NCI-H2196 treated with DMSO at 0.1 percent for 48 hours (cell line): Measurements from ENCODE around the gene CPED1.
"Not testable (repeated sequence)": the region's sequence is repeated elsewhere in the genome, so short reads cannot be mapped to it uniquely, and the experiment has no call there.

Experiments used
- DNase-seq: peaks from one replicate; lab custom pipeline; 2025; ENCODE audit not compliant: unreplicated experiment; lab: John Stamatoyannopoulos, UW

Gene CPED1

GRCh38 chr7:121016966-121017365 lies 28.5 kb downstream of the CPED1 start:
- no peak for DNase-seq

- DNase-seq = no peak
Observed at GRCh38 chr7:121017586-121017985, 29.1 kb downstream of the CPED1 start.

DNA sequence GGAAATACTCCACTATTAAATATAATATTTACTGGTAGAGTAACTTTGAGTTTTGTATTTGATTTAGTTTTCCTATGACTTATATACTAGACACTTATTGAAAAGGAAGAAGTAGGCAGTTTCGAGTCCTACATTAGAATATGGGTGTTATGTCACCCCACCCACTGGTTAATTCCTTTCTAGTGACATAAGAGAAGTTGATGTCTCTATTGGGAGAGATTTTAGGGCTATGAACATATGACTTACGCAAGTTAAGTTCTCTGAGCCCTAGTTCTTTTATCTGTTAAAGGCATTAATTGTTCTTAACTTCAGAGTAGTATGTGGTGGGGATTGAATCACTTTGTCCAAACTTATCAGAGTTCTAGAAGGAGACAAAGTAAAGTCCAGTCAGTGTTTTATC lies 30.5 kb downstream of the CPED1 start:
- no peak for DNase-seq

DNA sequence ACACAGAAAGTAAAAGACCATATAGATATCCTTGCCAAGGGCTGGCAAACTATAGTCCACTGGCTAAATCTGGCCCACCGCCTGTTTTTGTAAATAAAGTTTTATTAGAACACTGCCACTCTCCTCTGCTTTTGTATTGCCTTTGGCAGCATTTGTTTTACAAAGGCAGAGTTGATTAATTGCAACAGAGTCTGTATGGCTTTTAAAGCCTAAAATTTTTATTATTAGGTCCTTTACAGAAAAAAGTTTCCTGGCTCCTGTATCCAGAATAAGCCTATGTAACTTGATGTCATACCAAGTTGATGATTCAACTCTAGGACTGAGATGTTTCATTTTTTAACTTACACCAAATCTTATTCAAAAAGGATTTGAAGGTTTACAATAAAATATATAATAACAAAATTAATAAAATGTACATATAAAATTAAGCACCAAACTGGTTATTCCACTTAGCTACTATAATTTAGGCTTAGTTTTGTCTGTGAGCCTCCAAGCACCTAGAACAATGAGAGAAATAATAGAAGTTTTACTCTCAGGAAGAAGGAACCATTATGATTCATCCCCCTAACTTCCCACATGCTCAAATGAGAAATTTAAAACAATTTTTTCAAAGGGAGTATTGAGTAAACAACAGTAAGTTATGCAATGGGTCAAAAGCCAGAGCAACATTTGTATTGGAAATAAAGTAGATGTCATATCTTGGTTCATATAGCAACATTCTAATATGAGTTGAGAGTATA lies 31.9 kb downstream of the CPED1 start:
- DNase-seq = no peak

DNA sequence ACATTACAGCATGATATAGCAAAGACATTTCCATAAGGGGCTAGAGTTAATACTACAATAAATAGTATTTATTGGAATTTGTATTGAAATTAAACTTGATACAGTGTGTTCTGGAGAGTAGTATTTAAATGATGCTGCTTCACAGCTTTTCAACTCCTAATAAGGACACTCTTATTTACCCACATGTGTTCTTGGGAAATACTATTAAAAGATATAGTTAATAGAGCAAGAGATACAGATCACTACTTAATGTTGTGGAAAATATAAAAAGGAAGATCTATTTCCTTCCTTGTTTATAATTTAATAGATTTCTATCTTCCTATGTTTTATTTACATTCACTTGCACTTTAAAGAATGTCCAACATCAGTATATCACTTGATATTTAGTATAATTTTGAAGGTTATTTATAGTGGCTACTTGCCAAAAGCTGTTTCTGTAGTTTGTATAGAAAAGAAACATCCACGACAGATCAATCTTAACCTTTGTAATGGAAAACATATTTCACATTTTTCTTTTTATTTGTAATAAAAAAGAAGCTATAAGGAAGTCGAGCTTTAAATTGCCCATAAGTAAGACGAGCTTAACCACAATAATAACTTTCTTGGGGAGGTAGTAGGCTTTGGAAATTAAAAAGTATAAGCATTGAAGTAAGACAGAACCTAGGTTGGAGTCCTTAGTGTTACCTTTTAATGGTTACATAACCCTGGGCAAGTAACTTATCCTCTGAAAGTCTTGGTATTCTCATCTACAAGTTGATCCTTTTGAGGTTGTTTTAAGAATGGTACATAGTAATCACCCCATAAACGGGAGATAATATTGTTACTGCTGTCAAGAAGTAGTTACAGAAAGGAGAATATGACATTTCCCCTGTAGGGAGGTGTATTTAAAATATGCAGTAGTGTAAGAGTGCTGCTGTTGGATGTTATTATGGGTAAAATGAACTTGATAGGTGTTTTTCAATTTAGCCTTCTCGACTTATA lies 32.8 kb downstream of the CPED1 start:
- DNase-seq = no peak

DNA sequence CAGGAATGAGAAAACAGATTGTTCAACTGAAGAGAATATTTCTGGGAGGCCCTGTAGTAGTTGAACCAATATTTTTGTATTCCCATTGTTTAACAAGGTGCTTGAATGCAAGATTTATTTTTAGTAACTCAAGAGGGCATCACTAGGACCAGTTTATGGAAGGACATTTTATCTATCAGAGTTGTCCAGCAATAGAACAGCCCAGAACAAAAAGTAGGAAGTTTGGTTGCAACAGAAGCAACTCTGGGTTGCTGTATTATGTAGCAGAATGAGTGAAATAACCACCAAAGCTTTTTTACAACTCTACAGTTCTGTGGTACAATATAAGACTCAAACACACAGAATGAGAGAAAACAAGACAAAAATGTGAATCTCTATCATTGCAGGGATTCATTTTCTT lies 34.7 kb downstream of the CPED1 start:
- no peak for DNase-seq

- DNase-seq = no peak
Observed at GRCh38 chr7:121023683-121024511, 35.4 kb downstream of the CPED1 start.

DNA sequence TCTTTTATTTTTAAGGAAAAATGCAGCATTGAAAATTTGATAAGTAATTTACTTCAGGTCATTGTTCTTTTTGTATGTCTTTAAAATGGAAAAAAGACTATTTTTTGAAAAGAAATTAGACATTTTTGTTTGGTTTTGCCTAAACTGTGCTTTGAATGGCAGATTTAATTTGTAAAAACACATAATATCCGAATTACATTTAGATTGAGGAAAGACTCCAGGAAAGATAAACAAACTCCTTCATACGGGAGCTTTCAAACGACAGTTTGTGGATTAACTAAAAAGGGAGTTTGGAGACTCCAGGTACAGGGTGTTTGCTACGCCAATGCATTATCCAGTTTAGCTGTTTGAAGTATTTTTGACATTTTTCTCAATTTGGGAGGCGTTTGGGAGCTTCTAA lies 36.1 kb downstream of the CPED1 start:
- no peak for DNase-seq

DNA sequence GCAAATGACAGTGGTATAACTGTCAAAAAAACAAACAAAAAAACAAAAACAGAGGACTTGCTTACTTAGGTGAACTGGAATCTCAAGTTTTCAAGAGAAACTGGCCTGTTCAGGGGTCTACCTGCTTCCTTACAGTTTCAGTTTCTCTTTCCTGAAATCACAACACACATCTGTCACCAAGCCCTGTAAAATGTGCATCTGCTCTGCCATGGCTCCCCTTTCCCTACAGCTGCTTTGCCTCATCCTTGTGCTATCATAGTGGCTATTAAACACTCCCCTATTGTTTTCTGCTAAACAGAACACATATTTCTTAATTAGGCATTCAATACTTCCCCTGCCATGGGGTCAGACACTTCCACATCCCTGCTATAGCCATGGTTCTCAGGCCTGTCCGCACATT lies 37.6 kb downstream of the CPED1 start:
- DNase-seq = no peak

DNA sequence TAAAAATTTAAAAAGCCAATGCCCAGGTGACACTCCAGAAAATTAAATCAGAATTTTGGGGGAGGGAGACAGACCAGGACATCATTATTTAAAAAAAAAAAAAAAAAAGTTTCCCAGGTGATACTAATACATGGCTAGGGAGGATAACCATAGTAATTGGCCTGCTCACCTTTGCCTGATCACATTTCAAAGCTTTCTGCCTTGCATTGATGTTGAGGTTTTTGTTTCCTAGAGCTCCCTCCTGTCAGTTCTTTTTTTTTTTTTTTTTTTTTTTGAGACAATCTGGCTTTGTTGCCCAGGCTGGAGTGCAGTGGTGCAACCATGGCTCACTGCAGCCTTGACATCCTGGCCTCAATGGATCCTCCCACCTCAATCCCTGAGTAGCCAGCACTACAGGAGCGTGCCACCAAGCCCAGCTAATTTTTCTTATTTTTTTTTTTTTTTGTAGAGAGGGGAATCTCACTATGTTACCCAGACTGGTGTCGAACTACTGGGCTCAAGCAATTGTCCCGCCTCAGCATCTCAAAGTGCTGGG lies 38.1 kb downstream of the CPED1 start:
- no peak for DNase-seq

GRCh38 chr7:121027761-121028669 lies 39.5 kb downstream of the CPED1 start:
- DNase-seq = no peak

- DNase-seq = no peak
Observed at GRCh38 chr7:121029302-121029701, 40.8 kb downstream of the CPED1 start.

GRCh38 chr7:121030308-121030707 lies 41.8 kb downstream of the CPED1 start:
- DNase-seq = no peak

- no peak for DNase-seq
Observed at GRCh38 chr7:121032645-121033460, 44.3 kb downstream of the CPED1 start.

DNA sequence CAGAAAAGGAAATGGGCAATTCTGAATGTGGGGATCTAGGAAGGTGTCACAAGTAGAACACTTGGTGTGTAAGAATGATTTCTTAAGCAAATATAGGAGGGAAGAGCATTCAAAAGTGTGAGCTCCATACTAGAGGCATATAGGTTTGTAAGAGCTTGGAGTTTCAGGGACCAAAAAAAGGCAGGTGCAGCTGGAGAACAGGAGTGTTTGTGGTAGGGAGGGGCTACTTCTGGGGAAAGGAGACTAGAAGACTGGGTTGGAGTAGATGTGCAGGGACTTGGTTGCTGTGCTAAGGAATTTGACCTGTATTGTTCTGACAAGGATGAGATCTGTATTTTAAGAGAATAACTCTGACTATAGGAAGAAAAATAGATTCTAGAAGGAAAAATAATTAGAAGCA lies 46.4 kb downstream of the CPED1 start:
- no peak for DNase-seq

DNA sequence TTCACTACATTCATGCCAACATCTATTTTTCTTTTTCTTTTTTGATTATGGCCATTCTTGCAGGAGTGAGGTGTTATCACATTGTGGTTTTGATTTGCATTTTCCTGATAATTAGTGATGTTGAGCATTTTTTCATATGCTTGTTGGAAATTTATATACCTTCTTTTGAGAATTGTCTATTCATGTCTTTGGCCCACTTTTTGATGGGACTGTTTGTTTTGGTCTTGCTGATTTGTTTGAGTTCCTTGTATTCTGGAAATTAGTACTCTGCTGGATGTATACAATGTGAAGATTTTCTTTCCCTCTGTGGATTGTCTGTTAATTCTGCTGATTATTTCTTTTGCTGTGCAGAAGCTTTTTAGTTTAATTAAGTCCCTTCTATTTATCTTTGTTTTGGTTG lies 48.3 kb downstream of the CPED1 start:
- DNase-seq = not testable (repeated sequence)

DNA sequence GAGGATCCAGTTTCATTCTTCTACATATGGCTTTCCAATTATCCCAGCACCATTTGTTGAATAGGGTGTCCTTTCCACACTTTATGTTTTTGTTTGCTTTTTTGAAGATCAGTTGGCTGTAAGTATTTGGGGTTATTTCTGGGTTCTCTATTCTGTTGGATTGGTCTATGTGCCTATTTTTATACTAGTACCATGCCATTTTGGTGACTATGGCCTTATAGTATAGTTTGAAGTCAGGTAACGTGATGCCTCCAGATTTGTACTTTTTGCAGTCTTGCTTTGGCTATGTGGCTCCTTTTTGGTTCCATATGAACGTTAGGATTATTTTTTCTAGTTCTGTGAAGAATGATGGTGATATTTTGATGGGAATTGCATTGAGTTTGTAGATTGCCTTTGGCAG lies 48.8 kb downstream of the CPED1 start:
- DNase-seq = not testable (repeated sequence)

GRCh38 chr7:121037957-121038716 lies 49.6 kb downstream of the CPED1 start:
- DNase-seq = no peak
